Caco-2 (cell line): ENCODE measurements around the gene NRXN3. TPM values are rescaled to one million over a fixed set of nuclear protein-coding genes. Genes with fewer than 3 reads are reported as not detected.

ENCODE experiments used
- BruUV-seq: library from RNA; stranded (reverse); fragments of 400-500 nt; replicated peaks from 2 replicates; lab custom pipeline; 2021; lab: Mats Ljungman, UMichigan
- CTCF ChIA-PET: fragments of 300-600 bp; sonication (Branson Sonifier 250); formaldehyde crosslinking; loops from one replicate; lab custom pipeline; 2022; ENCODE audit warnings: antibody characterized with exemption; lab: Charles Lee
- POLR2A ChIA-PET: fragments of 300-600 bp; sonication (Branson Sonifier 250); formaldehyde crosslinking; loops from one replicate; lab custom pipeline; 2022; ENCODE audit warnings: antibody characterized with exemption; lab: Charles Lee
- DNase-seq, 2 experiments: peaks; one replicate each; pipeline versions ENCODE4 v3.0.0 to v3.0.0-alpha.2; 2020 to 2022
- H3K27me3 ChIP-seq: replicated peaks from 2 replicates; pipeline ENCODE4 v1.6.0; 2011; ENCODE audit warnings: low read length; ENCODE audit not compliant: control insufficient read depth, insufficient read depth
- H3K36me3 ChIP-seq: 2 replicates; pipeline ENCODE4 v1.5.1; 2011; ENCODE audit warnings: low read length; ENCODE audit not compliant: control insufficient read depth, insufficient read depth
- H3K4me1 ChIP-seq: fragments of 250-450 bp; sonication (Bioruptor Pico); 2 replicates; pipeline ENCODE4 v1.5.1; 2020; ENCODE audit warnings: mild to moderate bottlenecking
- H3K4me3 ChIP-seq: 2 replicates; pipeline ENCODE4 v1.5.1; 2011; ENCODE audit warnings: low read depth, mild to moderate bottlenecking, control low read depth, low read length
- H3K9me3 ChIP-seq: fragments of 250-450 bp; sonication (Bioruptor Pico); 2 replicates; pipeline ENCODE4 v1.5.1; 2020; ENCODE audit warnings: mild to moderate bottlenecking, moderate library complexity
- H3K27ac Mint-ChIP-seq: one replicate; pipeline ENCODE4 v1.8.0; 2022; ENCODE audit warnings: mixed read lengths; ENCODE audit not compliant: unreplicated experiment
- H3K27me3 Mint-ChIP-seq: one replicate; pipeline ENCODE4 v1.8.0; 2022; ENCODE audit warnings: mixed read lengths; ENCODE audit not compliant: insufficient read depth, unreplicated experiment
- H3K36me3 Mint-ChIP-seq: one replicate; pipeline ENCODE4 v1.8.0; 2022; ENCODE audit warnings: mild to moderate bottlenecking, mixed read lengths; ENCODE audit not compliant: insufficient read depth, unreplicated experiment
- H3K4me1 Mint-ChIP-seq: one replicate; pipeline ENCODE4 v1.8.0; 2022; ENCODE audit warnings: low read depth, mixed read lengths; ENCODE audit not compliant: unreplicated experiment
- H3K4me3 Mint-ChIP-seq: one replicate; pipeline ENCODE4 v1.8.0; 2022; ENCODE audit warnings: mild to moderate bottlenecking, moderate library complexity, mixed read lengths; ENCODE audit not compliant: unreplicated experiment
- H3K9me3 Mint-ChIP-seq: one replicate; pipeline ENCODE4 v1.8.0; 2022; ENCODE audit warnings: mixed read lengths; ENCODE audit not compliant: unreplicated experiment
- intact Hi-C: fragments of 100-400 bp; cut with micrococcal nuclease; formaldehyde crosslinking; loops from one replicate; pipeline ENCODE4 v1.10.0; 2022; ENCODE audit not compliant: unreplicated experiment
- total RNA-seq: library from RNA; stranded (reverse); gene quantifications from 2 replicates; pipeline ENCODE4 v1.2.3, GENCODE V29; 2022
- TF ChIP-seq, protein P1 (sequence below), 2 experiments: fragments of 200-600 bp in 1 of 2; IDR thresholded peaks; 1 replicate in 1 of 2; 2 replicates in 1 of 2; pipeline versions ENCODE4 v1.5.1 to v1.8.0; 2011 to 2022; ENCODE audit warnings: antibody characterized with exemption in 1 of 2, control low read depth in 1 of 2, inconsistent platforms in 1 of 2, low read depth in 1 of 2, low read length in 1 of 2, mild to moderate bottlenecking in 1 of 2, moderate library complexity in 1 of 2; ENCODE audit not compliant: insufficient read depth in 1 of 2, severe bottlenecking in 1 of 2, unreplicated experiment in 1 of 2

Gene NRXN3
- total RNA-seq, 1 experiment from 2014 or later, result 12.4 TPM

DNA sequence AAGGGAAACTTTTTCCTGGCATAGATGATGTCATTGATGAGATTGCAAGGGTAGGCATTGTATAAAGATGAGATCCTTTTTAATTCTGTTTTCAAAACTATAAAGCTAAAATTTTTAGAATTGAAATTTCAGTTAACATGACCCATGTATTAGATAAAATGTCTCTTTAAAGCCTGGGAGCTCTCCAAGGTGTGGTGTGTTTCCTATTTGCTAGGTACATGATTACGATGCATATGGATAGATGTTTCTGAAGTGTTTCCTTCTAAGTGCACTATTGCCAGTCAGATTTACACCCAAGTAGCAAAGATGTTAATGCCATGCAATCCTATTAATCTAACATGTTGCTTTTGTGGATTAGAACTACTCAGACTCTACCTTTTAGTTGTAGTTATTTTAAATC lies 1206.4 kb downstream of the NRXN3 start:
- Histone ChIP-seq H3K4me1 (no peaks in the 10 kb centered on the region), H3K4me3 (no peak overlapping the region), H3K9me3 (no peaks in the 10 kb centered on the region), H3K27me3 (no peaks in the 10 kb centered on the region), H3K36me3 (no peaks in the 10 kb centered on the region)
- TF ChIP-seq, protein P1, sequence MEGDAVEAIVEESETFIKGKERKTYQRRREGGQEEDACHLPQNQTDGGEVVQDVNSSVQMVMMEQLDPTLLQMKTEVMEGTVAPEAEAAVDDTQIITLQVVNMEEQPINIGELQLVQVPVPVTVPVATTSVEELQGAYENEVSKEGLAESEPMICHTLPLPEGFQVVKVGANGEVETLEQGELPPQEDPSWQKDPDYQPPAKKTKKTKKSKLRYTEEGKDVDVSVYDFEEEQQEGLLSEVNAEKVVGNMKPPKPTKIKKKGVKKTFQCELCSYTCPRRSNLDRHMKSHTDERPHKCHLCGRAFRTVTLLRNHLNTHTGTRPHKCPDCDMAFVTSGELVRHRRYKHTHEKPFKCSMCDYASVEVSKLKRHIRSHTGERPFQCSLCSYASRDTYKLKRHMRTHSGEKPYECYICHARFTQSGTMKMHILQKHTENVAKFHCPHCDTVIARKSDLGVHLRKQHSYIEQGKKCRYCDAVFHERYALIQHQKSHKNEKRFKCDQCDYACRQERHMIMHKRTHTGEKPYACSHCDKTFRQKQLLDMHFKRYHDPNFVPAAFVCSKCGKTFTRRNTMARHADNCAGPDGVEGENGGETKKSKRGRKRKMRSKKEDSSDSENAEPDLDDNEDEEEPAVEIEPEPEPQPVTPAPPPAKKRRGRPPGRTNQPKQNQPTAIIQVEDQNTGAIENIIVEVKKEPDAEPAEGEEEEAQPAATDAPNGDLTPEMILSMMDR (IDR thresholded peaks at IDR 0.05; ENCODE audit: insufficient read depth in 1 of 2, low read depth in 1 of 2, low read length in 1 of 2, severe bottlenecking in 1 of 2, unreplicated experiment in 1 of 2), result no peak
- CTCF ChIA-PET, result no interaction called here
- no peak for DNase-seq
- Mint-ChIP-seq H3K27ac (no peak overlapping the region), H3K36me3 (no peaks in the 10 kb centered on the region), H3K4me1 (no peaks in the 10 kb centered on the region), H3K4me3 (no peak overlapping the region), H3K9me3 (no peaks in the 10 kb centered on the region), H3K27me3 (no peaks in the 10 kb centered on the region)
- intact Hi-C loops, result no loop called here
- POLR2A ChIA-PET, result no interaction called here
- no TSS peak for BruUV-seq

DNA sequence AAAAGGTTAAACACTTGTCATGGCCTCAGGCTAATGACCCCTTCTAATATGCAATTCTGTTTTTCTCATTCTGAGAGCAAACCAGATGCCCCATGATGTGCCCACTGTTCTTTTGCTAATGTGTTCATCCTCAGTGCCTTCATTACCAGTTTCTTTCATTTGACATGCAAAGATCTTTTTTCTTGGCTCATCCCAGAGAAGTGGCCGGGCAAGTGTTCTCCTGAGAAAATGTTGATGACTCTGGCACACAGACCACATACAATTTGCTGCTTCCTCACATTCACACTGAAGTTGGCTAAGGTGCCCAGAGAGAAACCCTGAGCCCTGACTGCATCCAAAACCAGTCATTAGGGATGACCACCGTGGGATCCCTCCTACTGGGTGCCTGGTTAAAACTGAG lies 1207.8 kb downstream of the NRXN3 start:
- no TSS peak for BruUV-seq
- Histone ChIP-seq H3K27me3 (no peaks in the 10 kb centered on the region), H3K4me1 (no peaks in the 10 kb centered on the region), H3K4me3 (no peak overlapping the region), H3K36me3 (no peaks in the 10 kb centered on the region), H3K9me3 (no peaks in the 10 kb centered on the region)
- intact Hi-C loops, result no loop called here
- H3K36me3 Mint-ChIP-seq, result no peaks in the 10 kb centered on the region
- ChIA-PET POLR2A (no interaction called here), CTCF (interaction anchor here (0.7 kb wide), 1 partner anchor 419 kb away, joined by 3 read pairs; no protein-coding TSS in a partner anchor)
- TF ChIP-seq, protein P1 (IDR thresholded peaks at IDR 0.05; ENCODE audit: insufficient read depth in 1 of 2, low read depth in 1 of 2, low read length in 1 of 2, severe bottlenecking in 1 of 2, unreplicated experiment in 1 of 2), result no peak
- no peak overlapping the region for H3K4me3 Mint-ChIP-seq
- no peak overlapping the region for H3K27ac Mint-ChIP-seq
- DNase-seq, result no peak
- H3K27me3 Mint-ChIP-seq, result no peaks in the 10 kb centered on the region
- no peaks in the 10 kb centered on the region for H3K9me3 Mint-ChIP-seq
- H3K4me1 Mint-ChIP-seq, result peaks cover 5% of the 10 kb centered on the region

DNA sequence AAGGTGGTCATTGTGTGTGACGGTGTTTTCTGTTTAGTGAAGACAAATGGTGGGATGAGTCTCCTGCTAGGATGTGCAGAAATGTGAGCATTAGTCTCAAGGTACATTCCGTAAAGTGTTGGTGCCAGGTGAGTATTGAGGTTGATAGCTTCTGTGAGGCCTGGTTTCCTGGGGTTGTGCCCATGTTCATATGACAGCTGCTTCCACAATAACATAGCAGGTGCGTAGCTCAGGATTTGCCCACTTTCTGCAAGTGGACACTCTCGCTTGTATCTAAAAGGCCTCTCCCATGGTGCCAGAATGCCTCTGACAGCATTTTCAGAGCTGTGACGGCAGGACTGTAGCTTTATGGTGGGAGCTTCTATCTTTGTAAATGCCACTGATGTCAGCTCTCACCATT lies 1209.1 kb downstream of the NRXN3 start:
- no peaks in the 10 kb centered on the region for H3K9me3 ChIP-seq
- H3K4me3 Mint-ChIP-seq, result no peak overlapping the region
- no peak for DNase-seq
- no peaks in the 10 kb centered on the region for H3K9me3 Mint-ChIP-seq
- no peak overlapping the region for H3K27ac Mint-ChIP-seq
- no peak overlapping the region for H3K4me3 ChIP-seq
- H3K27me3 ChIP-seq, result no peaks in the 10 kb centered on the region
- ChIA-PET POLR2A (no interaction called here), CTCF (no interaction called here)
- no peaks in the 10 kb centered on the region for H3K27me3 Mint-ChIP-seq
- BruUV-seq, result no TSS peak
- intact Hi-C loops, result no loop called here
- H3K4me1 ChIP-seq, result no peaks in the 10 kb centered on the region
- H3K36me3 Mint-ChIP-seq, result no peaks in the 10 kb centered on the region
- H3K36me3 ChIP-seq, result no peaks in the 10 kb centered on the region
- TF ChIP-seq, protein P1 (IDR thresholded peaks at IDR 0.05; ENCODE audit: insufficient read depth in 1 of 2, low read depth in 1 of 2, low read length in 1 of 2, severe bottlenecking in 1 of 2, unreplicated experiment in 1 of 2), result no peak
- H3K4me1 Mint-ChIP-seq, result peaks cover 5% of the 10 kb centered on the region
